H1 (cell line): Measurements from ENCODE around the gene VAT1L. TPM values are rescaled to one million over a fixed set of nuclear protein-coding genes. Genes with fewer than 3 reads are reported as not detected.

Experiments
- ASH2L ChIP-seq: fragments of 200-600, 300-600 bp; sonication (generic); IDR thresholded peaks from one replicate; pipeline ENCODE4 v1.7.1; 2017; ENCODE audit warnings: low read length
- BRCA1 ChIP-seq: IDR thresholded peaks from 2 replicates; pipeline ENCODE4 v1.6.1; 2012; ENCODE audit warnings: low read depth, low read length, improper control_type of control experiment
- CHD2 ChIP-seq: IDR thresholded peaks from 2 replicates; pipeline ENCODE4 v1.6.1; 2012; ENCODE audit warnings: low read length, improper control_type of control experiment
- CTBP2 ChIP-seq: IDR thresholded peaks from 2 replicates; pipeline ENCODE4 v1.7.0; 2011; ENCODE audit warnings: borderline replicate concordance, mild to moderate bottlenecking, moderate library complexity, mixed read lengths, low read length; ENCODE audit not compliant: insufficient read depth, insufficient read length
- CTCF ChIP-seq, 3 experiments: IDR thresholded peaks; 1 replicate in 2 of 3; 2 replicates in 1 of 3; pipeline versions ENCODE4 v1.5.1 to v1.6.1; 2011; ENCODE audit warnings: low read length in 3 of 3, mild to moderate bottlenecking in 3 of 3, inconsistent platforms in 2 of 3, low read depth in 1 of 3, moderate library complexity in 1 of 3; ENCODE audit not compliant: insufficient read depth in 1 of 3; ENCODE audit errors: control extremely low read depth in 1 of 3
- EZH2 ChIP-seq: fragments of 200-600 bp; sonication (generic); IDR thresholded peaks from 2 replicates; pipeline ENCODE4 v1.7.1; 2012; ENCODE audit warnings: low read depth, mild to moderate bottlenecking, moderate library complexity, low read length, inconsistent platforms; ENCODE audit not compliant: severe bottlenecking
- HDAC2 ChIP-seq, 2 experiments: fragments of 300-600 bp in 1 of 2; sonication (generic) in 1 of 2; IDR thresholded peaks; 2 replicates each; pipeline ENCODE4 v1.6.1; 2011 to 2012; ENCODE audit warnings: low read depth in 2 of 2, low read length in 2 of 2, mild to moderate bottlenecking in 2 of 2, moderate library complexity in 2 of 2, borderline replicate concordance in 1 of 2, inconsistent platforms in 1 of 2
- RAD21 ChIP-seq, 2 experiments: IDR thresholded peaks in 1 of 2; conservative IDR thresholded peaks in 1 of 2; 2 replicates each; pipeline ENCODE4 v1.6.1; 2011; ENCODE audit warnings: low read depth in 2 of 2, low read length in 2 of 2, improper control_type of control experiment in 1 of 2, inconsistent platforms in 1 of 2, mild to moderate bottlenecking in 1 of 2, moderate library complexity in 1 of 2
- RXRA ChIP-seq: IDR thresholded peaks from 2 replicates; pipeline ENCODE4 v1.6.1; 2011; ENCODE audit warnings: low read depth, mild to moderate bottlenecking, low read length, moderate library complexity; ENCODE audit not compliant: insufficient read depth
- SAP30 ChIP-seq: fragments of 300-600 bp; sonication (generic); IDR thresholded peaks from 2 replicates; pipeline ENCODE4 v1.7.1; 2012; ENCODE audit warnings: low read length, moderate library complexity, mild to moderate bottlenecking, inconsistent platforms; ENCODE audit not compliant: insufficient read depth, insufficient replicate concordance
- SIX5 ChIP-seq: IDR thresholded peaks from 2 replicates; pipeline ENCODE4 v1.6.1; 2011; ENCODE audit warnings: mild to moderate bottlenecking, low read depth, low read length
- SP1 ChIP-seq: IDR thresholded peaks from 2 replicates; pipeline ENCODE4 v1.6.1; 2011; ENCODE audit warnings: low read depth, low read length
- SRF ChIP-seq: IDR thresholded peaks from 2 replicates; pipeline ENCODE4 v1.6.1; 2011; ENCODE audit warnings: mild to moderate bottlenecking, low read depth, low read length, moderate library complexity
- YY1 ChIP-seq: IDR thresholded peaks from 2 replicates; pipeline ENCODE4 v1.6.1; 2011; ENCODE audit warnings: low read depth, mild to moderate bottlenecking, low read length
- polyA plus RNA-seq, 7 experiments: library from polyadenylated mRNA; depleted of rRNA in 3 of 7; stranded (reverse) in 5 of 7; unstranded in 2 of 7; fragments of >200 nt in 5 of 7; fragments of 200-250 nt in 2 of 7; gene quantifications; 1 replicate in 5 of 7; 2 replicates in 1 of 7; 4 replicates in 1 of 7; pipeline versions ENCODE4 v1.2.1 to v1.2.3, GENCODE V29; 2011 to 2013; ENCODE audit warnings: missing spikeins in 2 of 7, mixed read lengths in 2 of 7
- total RNA-seq: library from RNA; stranded (reverse); fragmentation: NEBNext Ultra II Directional; extraction: Animal tissue kit (Norgen Biotek cat#: 25700); gene quantifications from 2 replicates; pipeline ENCODE4 v1.2.1, GENCODE V29; 2021
- TF ChIP-seq, protein P1 (sequence below): IDR thresholded peaks from 2 replicates; pipeline ENCODE4 v1.6.1; 2012; ENCODE audit warnings: inconsistent platforms

The VAT1L gene
- total and polyA plus RNA-seq, 2 of the 8 experiments (the other 6 are each of a cell fraction or from before 2014, with no cell fraction given): 46.3 to 48.2 TPM

DNA sequence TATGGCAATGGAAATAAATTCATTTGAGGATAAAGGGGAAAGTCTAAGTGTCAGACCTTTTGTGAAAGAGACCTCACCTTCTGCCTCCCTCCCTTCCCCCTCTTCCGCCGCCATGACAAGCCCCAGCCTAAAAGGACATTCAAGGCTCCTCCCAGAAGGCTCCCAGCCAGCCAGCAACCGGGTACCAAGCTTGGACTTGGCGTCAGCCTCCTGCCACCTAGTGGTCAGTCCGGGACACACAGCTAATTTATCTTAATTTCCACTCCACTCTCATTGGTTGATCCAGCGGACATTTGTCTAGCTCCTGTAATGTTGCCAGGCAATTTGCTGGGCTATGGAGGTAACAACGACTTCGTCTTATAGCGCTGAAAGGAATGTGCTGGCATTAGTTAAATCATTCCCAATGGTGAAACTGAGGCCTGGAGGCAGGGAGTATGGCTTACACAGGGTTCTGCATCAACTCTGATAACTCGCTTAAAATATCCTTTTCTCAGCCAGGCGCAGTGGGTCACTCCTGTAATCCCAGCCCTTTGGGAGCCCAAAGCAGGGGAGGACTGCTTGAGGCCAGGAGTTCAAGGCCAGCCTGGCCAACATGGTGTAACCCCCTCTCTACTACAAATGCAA lies 214.7 kb downstream of the VAT1L start (continued):
- TF ChIP-seq SP1 (0 out of 2 replicates have a peak, but pooled peaks have one; percentile 56), RAD21 (IDR thresholded peaks at IDR 0.05 in 1 of 2, conservative IDR thresholded peaks at IDR 0.05 in 1 of 2; ENCODE audit: low read depth in 2 of 2, low read length in 2 of 2) (peak; percentile 98 to 99), HDAC2 (IDR thresholded peaks at IDR 0.05; ENCODE audit: borderline replicate concordance in 1 of 2, low read depth in 2 of 2, low read length in 2 of 2) (no peak), SIX5 (no peak), CTBP2 (no peak), RXRA (no peak), ASH2L (no peak), BRCA1 (no peak), SRF (no peak), CHD2 (peak; percentile 53; the same call in 1 of the 2 replicates), EZH2 (no peak), YY1 (peak; percentile 94), SAP30 (no peak), CTCF (IDR thresholded peaks at IDR 0.05; ENCODE audit: control extremely low read depth in 1 of 3, insufficient read depth in 1 of 3, low read depth in 1 of 3, low read length in 3 of 3) (peak; percentile 86 to 98 (median 93))
- TF ChIP-seq, protein P1, sequence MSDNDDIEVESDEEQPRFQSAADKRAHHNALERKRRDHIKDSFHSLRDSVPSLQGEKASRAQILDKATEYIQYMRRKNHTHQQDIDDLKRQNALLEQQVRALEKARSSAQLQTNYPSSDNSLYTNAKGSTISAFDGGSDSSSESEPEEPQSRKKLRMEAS: no peak
